GM19452 (cell line): ENCODE results near the gene AUTS2.

ENCODE experiments used
- ATAC-seq: cut with Tn5 transposase; IDR thresholded peaks from one replicate; pipeline ENCODE4 v1.9.1; 2021; ENCODE audit not compliant: unreplicated experiment

Gene AUTS2

GRCh38 chr7:69654849-69655707 lies 56.8 kb downstream of the AUTS2 start:
- no peak for ATAC-seq

- ATAC-seq: no peak
Measured at GRCh38 chr7:69656077-69656476, 57.8 kb downstream of the AUTS2 start.

DNA sequence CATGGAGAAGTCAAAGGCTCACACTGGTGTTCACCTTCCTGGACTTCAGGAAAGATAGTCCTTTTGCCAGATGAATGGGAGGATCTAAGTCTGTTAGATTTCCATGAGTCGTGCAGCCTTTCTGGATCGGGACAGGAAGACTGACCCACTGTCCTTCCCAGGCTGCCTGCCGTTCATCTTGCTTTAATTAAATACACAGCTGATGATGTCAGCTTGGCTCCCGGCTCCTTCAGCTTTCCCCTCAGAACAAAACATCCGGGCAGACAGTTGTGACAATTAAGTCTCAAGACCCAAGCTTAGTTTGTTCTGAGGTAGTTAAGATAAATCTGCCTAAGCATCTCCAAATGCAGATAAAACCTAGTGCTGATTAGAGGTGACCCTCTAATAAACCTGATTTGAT lies 58.6 kb downstream of the AUTS2 start:
- no peak for ATAC-seq

DNA sequence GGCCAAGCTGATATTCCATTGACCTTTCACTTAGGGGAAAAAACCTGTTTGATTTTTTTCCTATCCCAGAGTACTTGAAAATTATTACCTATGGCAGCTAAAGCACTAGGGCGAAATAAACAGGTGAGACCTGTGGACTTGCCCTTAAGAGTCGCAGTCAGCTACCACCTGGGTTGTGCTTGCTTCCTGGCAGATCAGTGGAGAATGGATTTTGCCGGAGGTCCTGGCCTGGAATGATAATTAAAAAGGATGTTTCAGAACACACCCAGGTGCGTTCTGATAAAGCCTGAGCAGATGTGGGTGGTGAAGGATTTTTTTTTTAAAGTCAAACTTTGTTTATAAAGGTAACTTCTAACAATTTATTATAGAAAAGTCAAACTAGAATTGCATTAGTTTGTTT lies 59.1 kb downstream of the AUTS2 start:
- no peak for ATAC-seq

GRCh38 chr7:69657985-69658384 lies 59.7 kb downstream of the AUTS2 start:
- ATAC-seq: no peak

GRCh38 chr7:69659983-69660382 lies 61.7 kb downstream of the AUTS2 start:
- ATAC-seq: no peak

DNA sequence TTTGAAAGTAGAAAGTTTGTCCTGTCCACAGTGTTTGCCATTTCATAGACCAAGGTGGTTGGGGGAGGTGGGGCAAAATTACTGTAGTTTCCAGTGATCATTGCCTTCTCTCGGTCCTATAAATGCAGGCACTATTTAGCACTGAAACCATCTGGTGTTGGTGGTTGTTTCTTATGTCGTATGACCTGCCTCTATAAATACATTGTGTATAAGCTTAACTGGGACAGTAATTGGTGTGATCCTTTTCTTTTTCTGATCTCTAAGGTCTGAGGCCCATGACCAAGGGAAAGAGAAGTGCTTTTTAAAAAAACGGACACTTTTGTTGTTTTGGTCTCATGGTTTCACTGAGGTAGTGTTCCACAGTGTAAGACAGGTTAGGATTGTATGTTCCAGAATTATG lies 63.1 kb downstream of the AUTS2 start:
- no peak for ATAC-seq

DNA sequence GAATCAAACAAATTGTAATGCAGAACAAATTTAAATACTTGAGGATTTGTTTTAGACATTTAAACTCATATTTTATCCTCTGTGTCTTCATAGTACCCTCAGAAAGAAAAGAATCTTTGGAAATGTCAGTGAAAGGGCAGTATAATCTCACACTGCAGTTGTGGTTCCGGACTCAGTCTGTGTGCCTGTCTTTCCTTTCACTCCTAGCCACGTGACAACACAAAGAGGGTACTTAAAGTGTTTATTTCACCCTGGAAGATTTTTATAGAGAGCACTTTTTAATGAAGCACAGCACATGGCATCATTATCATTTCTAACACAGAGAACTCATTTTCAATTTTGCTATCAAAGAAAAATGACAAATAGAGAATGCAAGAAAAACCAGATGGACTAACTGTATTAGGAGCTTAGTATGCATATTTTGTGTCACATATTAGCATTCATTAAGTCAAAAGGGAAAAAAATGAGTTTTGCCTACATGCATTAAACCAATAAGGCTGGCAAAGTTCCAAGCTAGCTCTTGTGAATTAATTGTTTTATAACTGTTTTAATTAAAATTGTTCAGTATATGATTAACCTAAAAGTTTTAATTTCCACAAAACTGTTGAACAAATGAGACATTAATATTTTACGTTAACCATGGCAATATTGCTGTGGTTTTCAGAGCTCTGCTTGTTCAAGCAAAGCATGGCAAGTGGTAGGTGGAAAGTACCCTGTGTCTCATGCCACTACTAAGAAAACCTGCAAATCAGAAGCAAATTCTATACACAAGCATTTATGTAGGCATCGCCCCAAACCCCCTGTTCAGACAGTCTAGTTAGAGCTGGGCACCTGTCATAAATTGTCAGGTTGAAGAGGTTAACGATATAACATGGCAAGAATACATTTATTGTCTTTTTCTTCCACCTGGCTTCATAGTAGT lies 65.9 kb downstream of the AUTS2 start:
- no peak for ATAC-seq

DNA sequence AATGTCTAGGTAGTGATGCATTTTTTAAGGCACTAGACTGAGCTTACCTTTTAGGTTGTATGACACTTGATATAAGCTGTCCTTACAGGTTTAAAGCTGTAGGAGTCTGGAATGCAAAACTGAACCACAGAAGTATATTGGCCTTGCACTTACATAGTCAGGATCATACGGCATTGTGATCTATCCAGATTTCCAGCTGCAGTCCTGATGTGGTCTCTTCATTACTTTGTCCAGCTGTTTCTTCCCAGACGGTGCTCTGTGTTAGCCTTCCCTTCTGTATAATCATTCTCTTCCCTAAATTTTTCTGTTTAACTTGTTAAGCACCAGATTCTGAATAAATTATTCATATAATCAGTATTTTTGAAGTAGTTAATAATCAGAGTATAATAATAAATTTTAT lies 67.1 kb downstream of the AUTS2 start:
- no peak for ATAC-seq

GRCh38 chr7:69668339-69668870 lies 70.1 kb downstream of the AUTS2 start:
- ATAC-seq: no peak

DNA sequence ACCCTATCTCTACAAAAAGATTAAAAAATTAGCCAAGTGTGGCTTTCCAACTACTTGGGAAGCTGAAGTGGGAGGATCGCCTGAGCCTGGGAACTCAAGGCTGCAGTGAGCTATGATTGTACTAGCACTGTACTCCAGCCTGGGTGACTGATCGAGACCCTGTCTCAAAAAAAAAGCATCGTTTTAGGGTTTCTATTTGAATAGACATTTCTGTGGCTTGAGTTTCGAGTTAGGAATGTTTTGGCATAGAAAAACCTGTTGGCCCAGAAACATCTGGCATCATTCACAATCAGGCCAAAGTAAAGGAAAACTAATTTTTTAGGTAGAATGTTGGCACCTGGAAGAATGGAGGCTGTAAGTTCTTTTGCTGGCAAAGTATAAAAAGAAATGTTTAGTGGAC lies 72.4 kb downstream of the AUTS2 start:
- no peak for ATAC-seq

DNA sequence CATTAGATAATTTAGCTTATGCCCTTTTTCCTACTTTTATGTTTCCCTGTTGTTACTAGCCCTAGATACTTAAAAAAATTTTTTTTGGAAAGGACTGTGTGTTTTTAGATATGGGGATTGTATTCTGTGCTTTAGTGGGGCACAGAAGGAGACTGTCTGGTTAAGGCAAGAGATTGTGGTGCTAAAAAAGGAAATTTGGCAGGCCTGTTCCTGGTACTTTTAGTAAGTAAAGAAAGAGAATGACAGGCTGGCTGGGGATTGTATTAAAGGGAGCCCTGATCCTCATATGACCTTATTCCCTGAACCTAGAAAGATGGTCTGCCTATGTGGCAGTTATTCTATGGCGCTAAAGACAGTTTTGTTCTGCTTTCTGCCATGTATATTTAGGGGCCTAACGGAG lies 74.8 kb downstream of the AUTS2 start:
- ATAC-seq: no peak

GRCh38 chr7:69674701-69675182 lies 76.5 kb downstream of the AUTS2 start:
- peak; percentile 78 for ATAC-seq

GRCh38 chr7:69676247-69676646 lies 78.0 kb downstream of the AUTS2 start:
- no peak for ATAC-seq

- ATAC-seq: no peak
Measured at GRCh38 chr7:69677054-69677852, 79.0 kb downstream of the AUTS2 start.

DNA sequence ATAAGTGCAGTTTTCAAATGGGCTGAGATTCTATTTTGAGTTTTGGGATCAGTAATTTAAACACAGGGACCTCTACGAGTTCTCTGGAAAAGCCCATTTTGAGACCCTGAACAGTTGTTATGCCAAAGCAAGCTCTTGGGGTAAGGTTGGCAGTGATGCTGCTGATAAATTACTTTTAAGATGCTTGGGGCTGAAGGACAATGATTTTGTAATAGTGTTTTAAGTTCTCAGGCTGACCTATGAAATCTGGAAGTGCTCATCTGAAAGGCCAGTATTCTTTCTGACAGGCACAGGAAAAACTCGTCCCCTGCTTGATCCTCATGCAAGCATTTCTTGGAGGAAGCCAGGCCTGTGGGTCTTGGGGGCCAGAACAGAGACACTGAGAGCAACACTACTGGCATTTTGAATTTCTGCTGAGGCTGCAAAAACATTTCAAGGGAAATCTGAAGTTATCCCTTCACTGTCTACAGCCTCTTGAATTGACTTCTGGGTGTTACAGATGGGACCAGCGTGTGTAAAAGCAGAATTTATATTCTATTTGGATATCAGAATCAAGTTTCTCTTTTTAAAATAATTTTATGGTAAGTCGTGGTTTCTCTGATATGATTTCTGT lies 79.7 kb downstream of the AUTS2 start:
- ATAC-seq: no peak

- no peak for ATAC-seq
Measured at GRCh38 chr7:69678494-69679187, 80.4 kb downstream of the AUTS2 start.

DNA sequence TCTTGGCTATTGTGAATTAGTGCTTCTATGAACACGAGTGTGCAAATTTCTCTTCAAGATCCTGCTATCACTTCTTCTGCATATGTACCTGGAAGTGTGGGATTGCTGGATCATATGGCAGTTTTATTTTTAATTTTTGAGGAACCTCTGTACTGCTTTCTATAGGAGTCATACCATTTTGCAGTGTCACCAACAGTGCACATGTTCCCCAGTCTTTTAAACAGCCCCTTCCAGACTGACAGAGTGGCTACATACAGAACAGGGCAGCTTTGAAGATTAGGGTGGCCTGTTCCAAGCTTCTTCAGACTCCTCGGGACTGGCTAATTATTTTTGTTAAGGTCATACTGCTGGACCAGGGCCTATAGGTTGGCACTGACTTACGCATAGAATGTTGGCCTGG lies 82.9 kb downstream of the AUTS2 start:
- no peak for ATAC-seq

DNA sequence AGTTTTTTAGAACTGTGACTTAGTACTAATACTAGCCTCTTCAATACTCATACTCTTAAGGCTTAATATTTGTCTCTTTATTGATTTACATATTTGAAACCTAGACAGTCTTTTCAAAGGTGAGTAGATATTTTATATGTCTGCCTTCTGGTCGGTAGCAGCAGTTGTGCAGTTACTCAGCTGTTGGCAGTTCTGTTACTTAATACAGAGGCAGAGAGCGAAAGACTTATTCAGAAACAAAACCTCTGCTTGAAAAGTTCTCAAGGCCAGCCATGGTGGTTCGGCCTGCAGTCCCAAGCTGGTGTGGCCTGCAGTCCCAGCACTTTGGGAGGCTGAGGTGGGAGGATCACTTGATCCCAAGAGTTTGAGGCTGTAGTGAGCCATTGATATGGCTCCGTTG lies 84.2 kb downstream of the AUTS2 start:
- no peak for ATAC-seq

DNA sequence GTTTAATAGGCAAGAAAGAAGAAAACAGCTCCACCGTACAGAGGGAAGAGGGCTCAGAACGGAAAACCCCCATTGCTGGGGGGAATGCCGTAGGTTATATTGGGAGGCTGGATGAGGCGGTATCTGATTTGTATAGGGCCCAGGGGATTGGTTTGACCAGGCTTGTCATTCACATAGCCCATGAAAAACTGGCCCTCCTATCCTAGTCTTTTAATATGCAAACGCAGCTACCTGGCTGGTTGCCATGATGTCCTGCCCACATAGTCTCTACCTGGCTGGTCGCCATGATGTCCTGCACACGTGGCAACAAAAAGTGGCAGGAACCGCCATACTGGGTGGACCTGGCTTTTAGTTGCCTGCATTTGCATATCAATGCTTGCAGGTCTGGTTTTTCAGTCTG lies 84.7 kb downstream of the AUTS2 start:
- no peak for ATAC-seq
